ENCODE results near the gene NT5M. TPM values are rescaled to one million over a fixed set of nuclear protein-coding genes. Genes with fewer than 3 reads are reported as not detected.
A peak's percentile ranks its signal among the peaks of the same experiment; 100 is the strongest.

Gene NT5M
- total RNA-seq, 6 experiments from 2014 or later = 0.51 to 3.0 (median 0.87) TPM

DNA sequence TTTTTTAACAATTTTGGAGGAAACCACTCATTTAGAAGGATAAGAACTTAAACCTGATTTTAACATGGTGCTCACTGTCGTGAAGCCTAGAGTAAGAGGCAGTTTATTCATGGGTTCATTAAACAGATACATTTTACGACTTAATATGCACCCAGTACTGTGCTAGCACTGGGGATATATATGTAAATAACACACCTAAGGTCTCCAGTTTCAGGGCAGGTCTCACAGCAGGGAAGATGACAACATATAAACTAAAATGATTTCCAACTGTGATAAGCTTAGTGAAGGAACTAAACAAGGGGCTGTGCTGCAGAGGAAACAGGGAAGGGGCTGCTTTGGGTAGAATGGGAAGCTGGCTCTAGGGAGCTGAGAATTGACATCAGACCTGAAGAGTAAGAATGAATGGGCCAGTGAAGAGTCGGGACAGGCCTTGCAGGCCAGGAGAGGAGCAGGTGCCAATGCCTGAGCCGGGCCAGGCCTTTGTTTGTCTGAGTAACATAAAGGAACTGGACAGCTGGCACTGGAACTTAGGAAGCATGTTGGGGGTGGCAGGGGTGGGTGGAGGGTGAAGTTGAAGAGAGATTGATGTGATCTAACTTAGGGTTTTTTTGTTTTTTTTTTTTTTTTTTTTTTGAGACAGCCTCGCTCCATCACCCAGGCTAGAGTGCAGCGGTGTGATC is 12.1 kb downstream of the NT5M start:
- Histone ChIP-seq H3K9me3 (no peaks in the 10 kb centered on the region), H3K4me3 (no peak overlapping the region), H3K36me3 (no peaks in the 10 kb centered on the region), H3K27me3 (no peaks in the 10 kb centered on the region), H3K27ac (no peak overlapping the region), H3K4me1 (no peaks in the 10 kb centered on the region)
- intact Hi-C loops (cut with DNase I) = loop anchor here in 1 of 2 donors (10.0 kb wide), 1 partner anchor 310 kb away; no protein-coding TSS in a partner anchor
- ATAC-seq (no peak), DNase-seq (no peak)
- 89% methylated on average over 4 of the region's 6 CpGs for WGBS (ENCODE audit: insufficient coverage, low coverage, low lambda C conversion rate, missing lambda C conversion rate)
- TF ChIP-seq POLR2A (IDR thresholded peaks at IDR 0.05) = no peak
- TF ChIP-seq CTCF (IDR thresholded peaks at IDR 0.05) = no peak

DNA sequence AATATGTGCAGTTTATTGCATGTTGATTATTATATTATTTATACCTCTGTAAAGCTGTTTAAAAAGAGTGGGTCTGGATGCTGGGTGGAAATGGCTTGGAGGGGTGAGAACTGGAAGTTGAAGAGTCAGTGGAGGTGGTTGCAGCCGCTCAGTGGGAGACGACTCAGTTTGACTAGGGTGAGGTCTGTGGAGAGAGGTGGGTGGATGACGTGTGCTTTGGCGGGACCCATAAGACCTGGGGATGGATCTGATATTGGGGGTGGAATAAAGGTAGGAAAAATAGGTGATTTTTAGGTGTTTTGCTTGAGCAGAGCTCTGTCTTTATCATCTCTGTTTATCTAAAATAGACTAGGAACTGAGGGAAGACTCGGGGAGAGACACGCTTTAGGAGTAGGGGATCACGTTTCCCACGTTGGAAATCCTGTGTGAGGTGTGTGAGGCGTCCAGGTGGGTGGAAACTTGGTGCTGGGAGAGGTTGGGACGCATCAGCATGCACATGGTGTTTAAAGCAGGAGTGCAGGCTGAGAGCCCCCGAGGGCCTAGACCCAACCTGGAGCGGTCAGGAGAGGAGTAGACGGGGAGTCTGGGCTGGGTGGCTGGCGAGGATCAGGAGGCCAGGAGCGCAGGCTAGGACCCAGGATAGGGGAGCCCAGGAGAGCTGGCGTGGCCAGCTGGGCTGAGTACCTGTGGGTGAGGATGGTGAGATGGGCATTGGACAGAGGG is 17.2 kb downstream of the NT5M start:
- intact Hi-C loops (cut with DNase I) = no loop called here
- WGBS (ENCODE audit: insufficient coverage, low coverage, low lambda C conversion rate, missing lambda C conversion rate) = 94% methylated on average over 11 of the region's 16 CpGs

GRCh38 chr17:17320911-17321220 is 17.7 kb downstream of the NT5M start:
- Histone ChIP-seq H3K27ac (no peak overlapping the region), H3K4me1 (no peaks in the 10 kb centered on the region), H3K36me3 (no peaks in the 10 kb centered on the region), H3K27me3 (no peaks in the 10 kb centered on the region), H3K4me3 (no peak overlapping the region), H3K9me3 (no peaks in the 10 kb centered on the region)
- TF ChIP-seq POLR2A (IDR thresholded peaks at IDR 0.05) (no peak), CTCF (IDR thresholded peaks at IDR 0.05) (no peak)
- no peak for ATAC-seq
- DNase-seq = no peak
- intact Hi-C loops (cut with DNase I) = no loop called here
- WGBS (ENCODE audit: insufficient coverage, low coverage, low lambda C conversion rate, missing lambda C conversion rate) = 97% methylated on average over 6 of the region's 10 CpGs

More for the DNA sequence above, 17.2 kb downstream of the NT5M start:
- Histone ChIP-seq H3K36me3 (no peaks in the 10 kb centered on the region), H3K4me3 (no peak overlapping the region), H3K9me3 (no peaks in the 10 kb centered on the region), H3K27ac (no peak overlapping the region), H3K4me1 (no peaks in the 10 kb centered on the region), H3K27me3 (no peaks in the 10 kb centered on the region)
- TF ChIP-seq POLR2A (IDR thresholded peaks at IDR 0.05) (no peak), CTCF (IDR thresholded peaks at IDR 0.05) (no peak)
- no peak for DNase-seq
- peak in 1 of 4 donors; percentile 23 for ATAC-seq

DNA sequence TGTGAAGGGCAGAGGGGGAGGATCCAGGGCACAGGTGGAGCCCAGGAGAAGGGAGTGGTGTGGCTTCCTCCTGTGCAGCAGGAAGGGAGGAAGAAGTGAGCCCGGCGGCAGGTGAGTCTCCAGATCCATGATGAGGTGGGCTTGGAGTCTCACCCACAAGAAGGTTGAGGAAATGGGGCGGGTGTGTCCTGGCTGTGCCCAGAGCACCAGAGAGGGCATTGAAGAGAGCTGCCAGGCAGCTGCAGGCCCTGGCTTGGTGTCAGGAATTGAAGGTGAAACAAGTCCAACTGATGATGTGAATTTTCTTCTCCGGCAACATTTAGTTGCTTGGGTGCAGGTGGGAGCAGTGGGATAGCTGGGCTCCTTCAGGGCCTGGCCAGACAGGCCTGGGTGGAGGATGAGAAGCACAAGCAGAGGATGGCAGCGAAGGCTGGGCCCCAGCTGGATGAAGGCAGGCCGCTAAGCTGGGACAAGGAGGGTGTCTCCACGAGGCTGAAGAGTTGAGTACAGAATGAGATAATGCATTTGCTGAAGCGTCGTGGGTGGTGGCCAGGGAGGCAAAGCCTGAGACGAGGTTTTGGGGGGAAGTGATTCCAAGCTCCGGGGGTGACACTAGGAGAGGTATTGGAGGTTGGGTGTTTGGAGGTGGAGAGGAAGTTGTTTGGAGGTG is 18.3 kb downstream of the NT5M start:
- TF ChIP-seq POLR2A (IDR thresholded peaks at IDR 0.05) = no peak
- TF ChIP-seq CTCF (IDR thresholded peaks at IDR 0.05) = no peak
- 80% methylated on average over 4 of the region's 11 CpGs for WGBS (ENCODE audit: insufficient coverage, low coverage, low lambda C conversion rate, missing lambda C conversion rate)
- ATAC-seq = no peak

More for the DNA sequence above, 18.3 kb downstream of the NT5M start:
- no peaks in the 10 kb centered on the region for H3K36me3 ChIP-seq
- no peak overlapping the region for H3K27ac ChIP-seq
- no peaks in the 10 kb centered on the region for H3K9me3 ChIP-seq
- no peak overlapping the region for H3K4me3 ChIP-seq
- no peak for DNase-seq
- no peaks in the 10 kb centered on the region for H3K4me1 ChIP-seq
- intact Hi-C loops (cut with DNase I) = no loop called here
- no peaks in the 10 kb centered on the region for H3K27me3 ChIP-seq
